IMR-90 (cell line): ENCODE data around the gene CDH7. TPM values are rescaled to one million over a fixed set of nuclear protein-coding genes. Genes with fewer than 3 reads are reported as not detected.

Source experiments
- ATAC-seq: fragments of 200-7000 bp; cut with Tn5 transposase; 2 replicates; pipeline ENCODE4 v1.9.1; 2020; ENCODE audit warnings: low read depth, mild to moderate bottlenecking, moderate library complexity
- BruUV-seq: library from RNA; stranded (reverse); fragments of 400-500 nt; replicated peaks from 2 replicates; lab custom pipeline; 2021; lab: Mats Ljungman, UMichigan
- CTCF ChIA-PET: fragments of 300-600 bp; formaldehyde crosslinking; extraction: SDS; loops from one replicate; lab custom pipeline; 2021; ENCODE audit warnings: antibody characterized with exemption; lab: Yijun Ruan, JAX
- POLR2A ChIA-PET: fragments of 300-600 bp; sonication (Branson Sonifier 250); formaldehyde crosslinking; loops from one replicate; lab custom pipeline; 2022; ENCODE audit warnings: antibody characterized with exemption; ENCODE audit not compliant: unreplicated experiment; lab: Charles Lee
- DNase-seq: peaks from one replicate; pipeline ENCODE4 v3.0.0; 2013
- H2AFZ ChIP-seq: replicated peaks from 2 replicates; pipeline ENCODE3; 2013; ENCODE audit warnings: low read length, mild to moderate bottlenecking; ENCODE audit not compliant: poor library complexity
- H2AK5ac ChIP-seq: 2 replicates; pipeline ENCODE4 v1.6.1; 2013; ENCODE audit warnings: low read depth, low read length, inconsistent platforms
- H2AK9ac ChIP-seq: replicated peaks from 2 replicates; pipeline ENCODE3; 2013; ENCODE audit warnings: mild to moderate bottlenecking, low read depth, low read length, moderate library complexity; ENCODE audit not compliant: poor library complexity
- H2BK120ac ChIP-seq: 2 replicates; pipeline ENCODE4 v1.6.1; 2013; ENCODE audit warnings: low read depth, low read length, inconsistent platforms
- H2BK15ac ChIP-seq: 3 replicates; pipeline ENCODE4 v1.6.1; 2013; ENCODE audit warnings: low read depth, low read length, inconsistent platforms
- H2BK20ac ChIP-seq: 2 replicates; pipeline ENCODE4 v1.6.1; 2013; ENCODE audit warnings: low read depth, mild to moderate bottlenecking, inconsistent platforms, low read length, moderate library complexity
- H2BK5ac ChIP-seq: 2 replicates; pipeline ENCODE4 v1.6.1; 2013; ENCODE audit warnings: mild to moderate bottlenecking, low read depth, low read length, inconsistent platforms; ENCODE audit not compliant: poor library complexity, severe bottlenecking
- H3K14ac ChIP-seq: replicated peaks from 2 replicates; pipeline ENCODE4 v1.6.1; 2013; ENCODE audit warnings: low read depth, low read length, inconsistent platforms
- H3K18ac ChIP-seq: 2 replicates; pipeline ENCODE4 v1.6.1; 2013; ENCODE audit warnings: low read depth, low read length, control low read depth
- H3K23ac ChIP-seq: 2 replicates; pipeline ENCODE4 v1.6.1; 2013; ENCODE audit warnings: low read depth, low read length, inconsistent platforms
- H3K27ac ChIP-seq: 2 replicates; pipeline ENCODE4 v1.5.1; 2013; ENCODE audit warnings: mild to moderate bottlenecking, control low read depth, low read length; ENCODE audit not compliant: insufficient read depth
- H3K27me3 ChIP-seq: 2 replicates; pipeline ENCODE4 v1.6.1; 2013; ENCODE audit warnings: low read length; ENCODE audit not compliant: control insufficient read depth, insufficient read depth
- H3K36me3 ChIP-seq: 2 replicates; pipeline ENCODE4 v1.6.1; 2013; ENCODE audit warnings: low read length, mixed read lengths; ENCODE audit not compliant: control insufficient read depth, insufficient read depth
- H3K4ac ChIP-seq: 2 replicates; pipeline ENCODE4 v1.6.1; 2013; ENCODE audit warnings: low read depth, low read length, inconsistent platforms
- H3K4me1 ChIP-seq: 2 replicates; pipeline ENCODE4 v1.6.1; 2013; ENCODE audit warnings: low read length, mixed read lengths; ENCODE audit not compliant: control insufficient read depth, insufficient read depth
- H3K4me2 ChIP-seq: 2 replicates; pipeline ENCODE4 v1.6.1; 2013; ENCODE audit warnings: low read depth, mild to moderate bottlenecking, control low read depth, low read length, moderate library complexity
- H3K4me3 ChIP-seq: 2 replicates; pipeline ENCODE4 v1.5.1; 2013; ENCODE audit warnings: low read depth, mild to moderate bottlenecking, control low read depth, low read length, moderate library complexity; ENCODE audit not compliant: insufficient read depth
- H3K56ac ChIP-seq: 2 replicates; pipeline ENCODE4 v1.6.1; 2013; ENCODE audit warnings: low read length, inconsistent platforms; ENCODE audit not compliant: insufficient read depth; ENCODE audit errors: extremely low read depth
- H3K79me1 ChIP-seq, 2 experiments: 2 replicates each; pipeline ENCODE4 v1.6.1; 2013; ENCODE audit warnings: low read length in 2 of 2, inconsistent platforms in 1 of 2, low read depth in 1 of 2
- H3K9ac ChIP-seq: 2 replicates; pipeline ENCODE4 v1.6.1; 2013; ENCODE audit warnings: low read depth, low read length, control low read depth
- H3K9me1 ChIP-seq: 2 replicates; pipeline ENCODE4 v1.6.1; 2013; ENCODE audit warnings: low read length, inconsistent platforms; ENCODE audit not compliant: insufficient read depth
- H3K9me3 ChIP-seq: 2 replicates; pipeline ENCODE4 v1.6.1; 2013; ENCODE audit warnings: low read length; ENCODE audit not compliant: control insufficient read depth, insufficient read depth
- H4K20me1 ChIP-seq: 2 replicates; pipeline ENCODE4 v1.6.1; 2013; ENCODE audit warnings: low read length, inconsistent platforms; ENCODE audit not compliant: insufficient read depth
- H4K5ac ChIP-seq: 2 replicates; pipeline ENCODE4 v1.6.1; 2013; ENCODE audit warnings: mild to moderate bottlenecking, low read depth, low read length, control low read depth
- H4K8ac ChIP-seq, 2 experiments: 2 replicates each; pipeline ENCODE4 v1.6.1; 2013; ENCODE audit warnings: low read depth in 2 of 2, low read length in 2 of 2, control low read depth in 1 of 2, inconsistent platforms in 1 of 2
- H4K91ac ChIP-seq: 2 replicates; pipeline ENCODE4 v1.6.1; 2013; ENCODE audit warnings: low read depth, low read length, inconsistent platforms; ENCODE audit not compliant: insufficient read depth
- BHLHE40 ChIP-seq: fragments of 150-350 bp; IDR thresholded peaks from 2 replicates; pipeline ENCODE4 v1.6.1; 2016; ENCODE audit warnings: mild to moderate bottlenecking, low read depth, low read length
- CHD1 ChIP-seq: IDR thresholded peaks from 2 replicates; pipeline ENCODE4 v1.6.1; 2012; ENCODE audit warnings: low read depth, low read length, improper control_type of control experiment
- FOS ChIP-seq: fragments of 150-350 bp; IDR thresholded peaks from 2 replicates; pipeline ENCODE4 v1.6.1; 2016; ENCODE audit warnings: low read depth, low read length
- MAFK ChIP-seq: IDR thresholded peaks from 2 replicates; pipeline ENCODE4 v1.6.1; 2012; ENCODE audit warnings: low read depth, low read length, improper control_type of control experiment
- MXI1 ChIP-seq: IDR thresholded peaks from 2 replicates; pipeline ENCODE4 v1.6.1; 2012; ENCODE audit warnings: low read depth, mild to moderate bottlenecking, low read length, moderate library complexity, borderline replicate concordance
- NFE2L2 ChIP-seq: fragments of 150-350 bp; IDR thresholded peaks from 2 replicates; pipeline ENCODE4 v1.6.1; 2016; ENCODE audit warnings: low read depth, mild to moderate bottlenecking, low read length
- POLR2A ChIP-seq: IDR thresholded peaks from 2 replicates; pipeline ENCODE4 v1.6.1; 2012; ENCODE audit warnings: mild to moderate bottlenecking, low read depth, low read length
- RAD21 ChIP-seq: IDR thresholded peaks from 2 replicates; pipeline ENCODE4 v1.6.1; 2012; ENCODE audit warnings: low read length, improper control_type of control experiment
- RCOR1 ChIP-seq: IDR thresholded peaks from 2 replicates; pipeline ENCODE4 v1.6.1; 2012; ENCODE audit warnings: mild to moderate bottlenecking, low read length, improper control_type of control experiment; ENCODE audit not compliant: insufficient replicate concordance
- SMC3 ChIP-seq: fragments of 150-350 bp; IDR thresholded peaks from 2 replicates; pipeline ENCODE4 v1.6.1; 2016; ENCODE audit warnings: low read depth, mild to moderate bottlenecking, antibody characterized with exemption, low read length, moderate library complexity
- USF2 ChIP-seq: fragments of 150-350 bp; IDR thresholded peaks from 2 replicates; pipeline ENCODE4 v1.6.1; 2017; ENCODE audit warnings: mild to moderate bottlenecking, antibody characterized with exemption, low read length, low read depth
- WGBS, 2 experiments: methylation state at CpG; one replicate each; pipeline versions ENCODE4 v1.1.5 to v1.1.7; 2013; ENCODE audit warnings: missing lambda C conversion rate in 2 of 2; ENCODE audit not compliant: insufficient read length in 1 of 2; ENCODE audit errors: extremely low coverage in 2 of 2; 5-methylcytosine and 5-hydroxymethylcytosine counted together
- dilution Hi-C: fragments of 300-500 bp; cut with HindIII; formaldehyde crosslinking; loops from one replicate; pipeline ENCODE4 v1.14.3; 2018; ENCODE audit warnings: low sequenced_read_pairs; ENCODE audit not compliant: unreplicated experiment
- in situ Hi-C: fragments of 300-500 bp; cut with MboI; formaldehyde crosslinking; loops from 3 replicates; pipeline ENCODE4 v1.14.3; 2019; ENCODE audit warnings: low sequenced_read_pairs, inconsistent platforms, mixed read lengths
- intact Hi-C: fragments of 100-400 bp; cut with micrococcal nuclease; formaldehyde crosslinking; loops from 2 replicates; pipeline ENCODE4 v1.10.0; 2022
- polyA plus RNA-seq, 3 experiments: library from polyadenylated mRNA; depleted of rRNA; stranded (reverse); fragments of >200 nt; gene quantifications; 2 replicates each; pipeline ENCODE4 v1.2.3, GENCODE V29; 2012; ENCODE audit warnings: low replicate concordance in 1 of 3
- total RNA-seq: library from RNA; depleted of rRNA; stranded (reverse); fragments of >200 nt; gene quantifications from 2 replicates; pipeline ENCODE4 v1.2.3, GENCODE V29; 2012
- TF ChIP-seq, protein P1 (sequence below): conservative IDR thresholded peaks from 2 replicates; pipeline ENCODE4 v1.5.1; 2012; ENCODE audit warnings: mild to moderate bottlenecking, low read depth, low read length, improper control_type of control experiment
- TF ChIP-seq, protein P2 (sequence below): fragments of 150-350 bp; IDR thresholded peaks from 2 replicates; pipeline ENCODE4 v1.6.1; 2016; ENCODE audit warnings: low read depth, mild to moderate bottlenecking, low read length, moderate library complexity, borderline replicate concordance

CDH7 gene
- total and polyA plus RNA-seq, 2 of the 4 experiments (the other 2 are of a cell fraction), result not detected

DNA sequence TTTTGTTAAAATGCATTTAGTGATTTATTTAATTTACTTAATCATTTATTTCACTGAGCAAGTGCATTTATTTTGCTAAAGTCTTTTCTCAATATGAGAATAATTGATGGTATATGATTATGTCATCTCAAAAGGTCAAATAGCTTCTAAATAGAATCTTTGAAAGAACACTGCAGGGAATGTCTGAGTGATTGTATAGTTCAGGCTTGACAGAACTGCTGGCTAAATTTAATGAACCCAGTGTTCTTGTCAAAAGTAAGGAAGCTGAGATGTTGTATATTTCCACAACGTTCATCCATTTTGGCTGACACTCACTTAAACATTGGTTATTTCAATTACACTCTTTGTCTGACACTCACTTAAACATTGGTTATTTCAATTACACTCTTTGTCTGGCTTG is 39.3 kb upstream of the CDH7 start:
- Histone ChIP-seq H3K4me2 (no peak overlapping the region), H4K91ac (no peak overlapping the region), H3K27me3 (no peaks in the 10 kb centered on the region), H3K56ac (no peak overlapping the region), H3K9ac (no peak overlapping the region), H3K4me1 (no peaks in the 10 kb centered on the region), H2AK5ac (no peak overlapping the region), H3K9me1 (no peaks in the 10 kb centered on the region), H3K27ac (no peak overlapping the region), H3K4me3 (no peak overlapping the region), H4K5ac (no peak overlapping the region), H3K14ac (no peak overlapping the region), H2AFZ (no peak overlapping the region), H3K4ac (no peak overlapping the region), H2AK9ac (no peak overlapping the region), H3K9me3 (peaks cover 2% of the 10 kb centered on the region; the same call in 1 of the 2 replicates), H4K20me1 (no peaks in the 10 kb centered on the region), H3K23ac (no peak overlapping the region), H3K79me1 (no peaks in the 10 kb centered on the region), H4K8ac (no peak overlapping the region), H3K18ac (no peak overlapping the region), H2BK5ac (no peak overlapping the region), H2BK15ac (no peak overlapping the region), H2BK20ac (no peak overlapping the region), H3K36me3 (no peaks in the 10 kb centered on the region), H2BK120ac (no peak overlapping the region)
- no peak for TF ChIP-seq POLR2A
- TF ChIP-seq FOS, result no peak
- TF ChIP-seq USF2, result no peak
- TF ChIP-seq NFE2L2, result no peak
- no peak for TF ChIP-seq CHD1
- TF ChIP-seq, protein P1, sequence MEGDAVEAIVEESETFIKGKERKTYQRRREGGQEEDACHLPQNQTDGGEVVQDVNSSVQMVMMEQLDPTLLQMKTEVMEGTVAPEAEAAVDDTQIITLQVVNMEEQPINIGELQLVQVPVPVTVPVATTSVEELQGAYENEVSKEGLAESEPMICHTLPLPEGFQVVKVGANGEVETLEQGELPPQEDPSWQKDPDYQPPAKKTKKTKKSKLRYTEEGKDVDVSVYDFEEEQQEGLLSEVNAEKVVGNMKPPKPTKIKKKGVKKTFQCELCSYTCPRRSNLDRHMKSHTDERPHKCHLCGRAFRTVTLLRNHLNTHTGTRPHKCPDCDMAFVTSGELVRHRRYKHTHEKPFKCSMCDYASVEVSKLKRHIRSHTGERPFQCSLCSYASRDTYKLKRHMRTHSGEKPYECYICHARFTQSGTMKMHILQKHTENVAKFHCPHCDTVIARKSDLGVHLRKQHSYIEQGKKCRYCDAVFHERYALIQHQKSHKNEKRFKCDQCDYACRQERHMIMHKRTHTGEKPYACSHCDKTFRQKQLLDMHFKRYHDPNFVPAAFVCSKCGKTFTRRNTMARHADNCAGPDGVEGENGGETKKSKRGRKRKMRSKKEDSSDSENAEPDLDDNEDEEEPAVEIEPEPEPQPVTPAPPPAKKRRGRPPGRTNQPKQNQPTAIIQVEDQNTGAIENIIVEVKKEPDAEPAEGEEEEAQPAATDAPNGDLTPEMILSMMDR, result no peak
- TF ChIP-seq, protein P2, sequence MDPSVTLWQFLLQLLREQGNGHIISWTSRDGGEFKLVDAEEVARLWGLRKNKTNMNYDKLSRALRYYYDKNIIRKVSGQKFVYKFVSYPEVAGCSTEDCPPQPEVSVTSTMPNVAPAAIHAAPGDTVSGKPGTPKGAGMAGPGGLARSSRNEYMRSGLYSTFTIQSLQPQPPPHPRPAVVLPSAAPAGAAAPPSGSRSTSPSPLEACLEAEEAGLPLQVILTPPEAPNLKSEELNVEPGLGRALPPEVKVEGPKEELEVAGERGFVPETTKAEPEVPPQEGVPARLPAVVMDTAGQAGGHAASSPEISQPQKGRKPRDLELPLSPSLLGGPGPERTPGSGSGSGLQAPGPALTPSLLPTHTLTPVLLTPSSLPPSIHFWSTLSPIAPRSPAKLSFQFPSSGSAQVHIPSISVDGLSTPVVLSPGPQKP, result no peak
- no peak for TF ChIP-seq MXI1
- no peak for TF ChIP-seq MAFK
- TF ChIP-seq RCOR1, result no peak
- TF ChIP-seq BHLHE40, result no peak
- TF ChIP-seq RAD21, result no peak
- TF ChIP-seq SMC3, result no peak
- in situ Hi-C loops, result no loop called here
- DNase-seq (no peak), ATAC-seq (no peak)
- no CpG with 5 or more reads among the region's 1 CpG for WGBS, 2 experiments
- BruUV-seq, result no TSS peak
- CTCF ChIA-PET, result no interaction called here
- intact Hi-C loops, result no loop called here
- dilution Hi-C loops, result no loop called here
- POLR2A ChIA-PET, result no interaction called here
